GM21737 (cell line): ENCODE results near the gene CACNA1I.

ENCODE experiments used
- ATAC-seq: cut with Tn5 transposase; IDR thresholded peaks from one replicate; pipeline ENCODE4 v1.9.1; 2021; ENCODE audit warnings: mild to moderate bottlenecking, moderate library complexity; ENCODE audit not compliant: unreplicated experiment

CACNA1I gene

GRCh38 chr22:39595622-39596172, 25.1 kb downstream of the CACNA1I start:
- ATAC-seq, result no peak

- no peak for ATAC-seq
Observed at GRCh38 chr22:39596601-39597000, 26.0 kb downstream of the CACNA1I start.

GRCh38 chr22:39597236-39597869, 26.8 kb downstream of the CACNA1I start:
- no peak for ATAC-seq

GRCh38 chr22:39598017-39598965, 27.7 kb downstream of the CACNA1I start:
- no peak for ATAC-seq

GRCh38 chr22:39600491-39601179, 30.1 kb downstream of the CACNA1I start:
- ATAC-seq, result no peak

GRCh38 chr22:39601180-39601535, 30.6 kb downstream of the CACNA1I start:
- no peak for ATAC-seq

GRCh38 chr22:39603345-39603744, 32.8 kb downstream of the CACNA1I start:
- no peak for ATAC-seq

- ATAC-seq, result no peak
Observed at GRCh38 chr22:39610246-39610645, 39.7 kb downstream of the CACNA1I start.

GRCh38 chr22:39610766-39611165, 40.2 kb downstream of the CACNA1I start:
- ATAC-seq, result no peak

GRCh38 chr22:39611360-39611759, 40.8 kb downstream of the CACNA1I start:
- ATAC-seq, result no peak

GRCh38 chr22:39612811-39613548, 42.4 kb downstream of the CACNA1I start:
- no peak for ATAC-seq

- ATAC-seq, result no peak
Observed at GRCh38 chr22:39613549-39613921, 43.0 kb downstream of the CACNA1I start.

- no peak for ATAC-seq
Observed at GRCh38 chr22:39614442-39614841, 43.9 kb downstream of the CACNA1I start.

- no peak for ATAC-seq
Observed at GRCh38 chr22:39616051-39616450, 45.5 kb downstream of the CACNA1I start.

- ATAC-seq, result no peak
Observed at GRCh38 chr22:39616781-39617180, 46.2 kb downstream of the CACNA1I start.

- no peak for ATAC-seq
Observed at GRCh38 chr22:39617342-39617741, 46.8 kb downstream of the CACNA1I start.

GRCh38 chr22:39617970-39618757, 47.6 kb downstream of the CACNA1I start:
- ATAC-seq, result no peak

- no peak for ATAC-seq
Observed at GRCh38 chr22:39618996-39619530, 48.5 kb downstream of the CACNA1I start.

- ATAC-seq, result no peak
Observed at GRCh38 chr22:39620924-39621690, 50.6 kb downstream of the CACNA1I start.
